HT1080 (cell line): ENCODE results near the gene CKS1B. TPM values are rescaled to one million over a fixed set of nuclear protein-coding genes. Genes with fewer than 3 reads are reported as not detected.

Experiments
- DNase-seq: peaks from one replicate; pipeline ENCODE4 v3.0.0-alpha.2; 2015; ENCODE audit warnings: low read depth
- polyA plus RNA-seq, 2 experiments: library from polyadenylated mRNA; depleted of rRNA; stranded (reverse); fragments of >200 nt; gene quantifications; 2 replicates each; pipeline ENCODE4 v1.2.3, GENCODE V29; 2015
- total RNA-seq: library from RNA; depleted of rRNA; stranded (reverse); fragments of >200 nt; shearing (Covaris generic); gene quantifications from 2 replicates; pipeline ENCODE4 v1.2.3, GENCODE V29; 2014; rRNA removed

CKS1B gene
- 210 and 222 TPM in 2 replicates for total RNA-seq
- 139 and 187 TPM in 2 replicates for polyA plus RNA-seq (2015; cell fraction: cytosol; rRNA removed)
- polyA plus RNA-seq (2015; cell fraction: nucleus; rRNA removed) = 67.1 and 86.8 TPM in 2 replicates

GRCh38 chr1:154974102-154974807 is at the start of gene CKS1B:
Gene CKS1B (plus strand): TSS chr1:154974681. CDS start chr1:154974746, 65 bp downstream.
- peak; percentile 100 for DNase-seq

GRCh38 chr1:154925335-154926170 is 48.9 kb upstream of the CKS1B start:
- no peak for DNase-seq

- DNase-seq = no peak
Observed at GRCh38 chr1:154926201-154926600, 48.3 kb upstream of the CKS1B start.

GRCh38 chr1:154931940-154932487 is 42.5 kb upstream of the CKS1B start:
- DNase-seq = peak; percentile 79

GRCh38 chr1:154934358-154934948 is 40.0 kb upstream of the CKS1B start:
- DNase-seq = no peak

DNA sequence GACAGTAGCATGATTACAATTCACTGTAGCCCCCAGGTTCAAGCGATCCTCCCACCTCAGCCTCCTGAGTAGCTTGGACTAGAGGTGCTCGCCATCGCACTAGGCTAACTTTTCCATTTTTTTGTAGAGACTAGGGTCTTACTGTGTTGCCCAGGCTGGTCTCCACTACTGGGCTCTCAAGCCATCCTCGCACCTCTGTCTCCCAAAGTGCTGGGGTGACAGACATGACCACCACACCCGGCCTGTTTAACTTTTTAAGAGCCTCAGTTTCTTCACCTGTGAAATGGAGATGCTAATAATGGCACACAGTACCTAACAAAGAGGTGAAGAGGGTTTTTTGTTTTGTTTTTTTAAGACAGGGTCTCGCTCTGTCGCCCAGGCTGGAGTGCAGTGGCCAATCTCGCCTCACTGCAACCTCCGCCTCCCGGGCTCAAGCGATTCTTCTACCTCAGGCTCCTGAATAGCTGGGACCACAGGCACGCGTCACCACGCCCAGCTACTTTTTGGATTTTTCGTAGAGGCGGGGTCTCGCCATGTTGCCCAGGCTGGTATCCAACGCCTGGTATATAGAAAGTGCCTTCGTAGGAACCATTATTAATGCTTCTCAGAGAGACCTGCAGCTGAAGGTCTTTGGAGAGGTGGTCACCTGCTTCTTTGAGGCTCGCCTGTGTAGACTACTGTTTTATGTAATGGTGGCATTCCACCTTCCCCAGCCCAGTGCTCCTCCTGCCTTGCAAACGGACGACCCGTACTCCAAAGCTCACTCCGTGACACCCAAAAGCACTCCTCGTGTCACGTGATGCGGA is 38.5 kb upstream of the CKS1B start:
- no peak for DNase-seq

GRCh38 chr1:154936555-154937084 is 37.9 kb upstream of the CKS1B start, which contains the start of gene PMVK:
Gene PMVK (minus strand): TSS chr1:154936719. CDS start chr1:154936685, 34 bp downstream.
- peak; percentile 87 for DNase-seq

DNA sequence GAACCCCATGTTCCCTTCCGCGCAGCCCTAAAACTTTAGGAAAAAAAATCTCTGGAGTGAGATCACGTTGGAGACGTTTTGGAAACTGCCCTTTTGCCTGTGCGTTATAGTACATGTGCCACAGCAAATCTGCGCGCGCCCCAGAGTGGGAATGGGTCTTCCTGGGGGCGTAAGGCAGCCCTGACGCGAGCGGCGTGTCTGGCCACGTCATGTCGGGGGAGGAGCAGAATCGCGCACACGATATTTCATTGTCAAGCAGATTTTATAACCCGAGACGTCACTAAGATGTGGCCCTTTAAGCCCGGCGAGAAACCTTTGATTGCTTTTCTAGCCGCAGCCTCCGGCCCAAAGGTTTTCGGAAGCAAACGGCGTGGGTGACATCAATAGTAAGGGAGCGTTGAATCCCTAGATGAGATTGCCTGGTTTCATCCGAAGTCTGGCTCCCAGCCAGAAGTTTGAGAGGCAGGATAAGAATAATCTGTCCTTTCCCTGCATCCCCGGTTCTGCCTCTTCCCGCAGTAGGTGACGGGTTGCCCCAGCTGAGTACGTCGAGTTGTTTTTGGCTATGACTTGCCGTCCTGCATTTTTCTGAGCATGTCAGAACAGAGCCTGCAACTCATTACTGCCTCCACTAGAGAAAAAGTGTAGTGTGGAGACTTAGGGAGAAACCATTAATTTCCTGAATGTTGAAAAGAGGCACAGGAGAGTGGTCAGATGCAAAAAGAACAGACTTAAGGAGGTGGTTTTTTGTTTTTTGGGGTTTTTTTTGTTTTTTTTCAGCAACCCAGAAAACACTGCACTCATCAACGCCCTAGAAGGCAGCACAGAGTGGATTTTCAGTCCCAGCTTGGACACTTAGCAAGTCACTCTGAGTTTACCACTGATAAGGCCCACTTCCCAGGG is 37.1 kb upstream of the CKS1B start:
- DNase-seq = peak; percentile 88

DNA sequence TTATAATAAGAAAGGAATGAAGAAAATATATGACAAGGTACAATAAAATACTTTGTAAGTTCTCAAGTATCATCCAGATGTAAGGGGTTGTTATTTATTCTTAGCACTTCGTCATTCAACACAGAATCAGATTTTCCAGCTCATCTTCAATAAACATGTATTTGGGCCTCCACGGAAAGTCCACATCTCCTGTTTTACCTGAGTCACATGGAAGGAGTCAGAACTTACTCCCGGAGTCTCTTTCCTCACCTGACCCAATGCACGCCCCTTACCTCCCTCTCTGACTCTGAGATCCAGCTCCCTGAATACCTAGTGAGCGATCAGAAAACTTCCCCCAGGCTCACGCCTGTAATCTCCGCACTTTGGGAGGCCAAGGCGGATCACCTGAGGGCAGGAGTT is 36.5 kb upstream of the CKS1B start:
- no peak for DNase-seq

DNA sequence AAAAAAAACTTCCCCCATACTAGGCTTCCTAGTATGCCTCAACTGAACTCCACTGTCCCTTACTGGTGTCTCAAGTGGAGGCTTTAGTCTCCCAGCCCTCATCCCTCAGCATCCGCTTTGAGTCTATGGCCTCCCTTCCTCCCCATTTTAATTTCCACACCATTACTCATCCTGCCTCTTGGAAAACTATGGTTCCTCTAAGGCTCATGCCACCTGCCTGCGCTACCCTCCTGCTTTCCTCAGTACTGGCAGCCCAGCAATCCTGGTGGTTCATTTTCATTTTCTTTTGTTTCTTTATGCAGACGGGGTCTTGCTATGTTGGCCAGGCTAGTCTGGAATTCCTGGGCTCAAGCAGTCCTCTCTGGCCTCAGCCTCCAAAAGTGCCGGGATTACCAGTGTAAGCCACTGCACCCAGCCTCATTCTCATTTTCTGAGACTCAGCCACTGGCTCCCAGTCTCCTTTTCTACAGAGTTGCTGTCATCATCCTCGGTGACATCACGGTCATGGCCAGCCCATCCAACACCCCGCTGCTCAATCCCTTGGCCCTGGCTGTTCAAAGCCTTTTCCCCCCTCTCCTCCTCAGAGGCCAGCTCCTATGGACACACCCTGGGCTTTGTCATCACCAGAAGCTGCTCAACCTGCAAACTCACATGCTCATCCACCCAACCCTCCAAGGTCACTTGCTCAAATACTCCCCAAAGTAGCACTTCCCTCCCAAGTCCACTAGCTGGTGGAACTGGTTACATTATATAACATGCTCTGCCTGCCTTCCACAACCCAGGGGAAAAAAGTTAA is 35.7 kb upstream of the CKS1B start:
- no peak for DNase-seq

- DNase-seq = no peak
Observed at GRCh38 chr1:154940213-154940560, 34.3 kb upstream of the CKS1B start.

- no peak for DNase-seq
Observed at GRCh38 chr1:154940651-154941194, 33.8 kb upstream of the CKS1B start.

- DNase-seq = no peak
Observed at GRCh38 chr1:154941333-154942013, 33.0 kb upstream of the CKS1B start.

DNA sequence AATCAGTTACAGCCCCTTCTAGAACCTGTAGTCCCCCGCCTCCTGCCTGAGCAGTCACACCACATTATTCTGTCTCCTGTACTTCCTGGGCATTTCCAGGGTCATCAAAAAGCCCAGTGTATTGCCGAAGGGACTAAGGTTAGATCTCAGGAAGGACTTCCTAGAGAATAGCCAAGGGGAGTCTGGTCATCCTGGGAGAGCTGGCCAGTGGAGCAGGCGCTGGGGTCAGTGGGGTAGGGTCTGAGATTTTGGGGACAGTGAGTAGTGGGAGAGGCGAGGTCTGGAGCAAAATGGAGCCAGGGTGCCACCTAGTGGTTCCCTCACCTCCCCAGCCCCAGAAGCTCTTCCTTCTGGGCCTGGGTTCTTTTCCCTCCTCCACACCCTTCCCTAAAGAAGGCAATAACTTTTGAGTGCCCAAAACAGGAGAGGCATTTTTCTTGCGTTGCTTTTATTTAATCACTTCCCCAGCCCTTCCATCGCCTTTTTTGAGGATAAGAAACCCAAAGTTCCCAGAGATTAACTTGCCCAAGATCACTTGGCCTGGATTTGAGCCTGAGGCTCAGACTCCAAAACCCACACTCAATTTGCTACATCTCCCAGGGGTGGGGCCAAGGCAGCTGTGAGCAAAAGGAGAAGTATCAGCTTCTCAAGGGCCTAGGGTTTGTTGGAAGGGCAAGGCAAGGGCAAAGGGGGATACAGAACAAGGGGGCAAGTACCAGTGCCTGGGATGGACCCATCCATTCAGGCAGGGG is 30.7 kb upstream of the CKS1B start:
- DNase-seq = peak; percentile 42

- no peak for DNase-seq
Observed at GRCh38 chr1:154944401-154945159, 29.9 kb upstream of the CKS1B start.
